ENCODE results near the gene GUK1. TPM values are rescaled to one million over a fixed set of nuclear protein-coding genes. Genes with fewer than 3 reads are reported as not detected.

Gene GUK1
- total and polyA plus RNA-seq, 2 of the 4 experiments (the other 2 are of a cell fraction): 465 to 548 TPM

- H2BK120ac ChIP-seq (ENCODE audit: low read depth, low read length): no peak overlapping the region
Measured at GRCh38 chr1:228112167-228112566, 27.9 kb upstream of the GUK1 start.

More at GRCh38 chr1:228112167-228112566, 27.9 kb upstream of the GUK1 start:
- TF ChIP-seq RFX5 (IDR thresholded peaks at IDR 0.05; ENCODE audit: low read depth, low read length) (no peak), USF2 (IDR thresholded peaks at IDR 0.05; ENCODE audit: low read depth, low read length) (no peak), BHLHE40 (IDR thresholded peaks at IDR 0.05; ENCODE audit: low read depth, low read length) (no peak), MAZ (IDR thresholded peaks at IDR 0.05; ENCODE audit: borderline replicate concordance, low read depth, low read length) (no peak), CTCF (conservative IDR thresholded peaks at IDR 0.05; ENCODE audit: low read depth, low read length) (no peak), SMC3 (IDR thresholded peaks at IDR 0.05; ENCODE audit: low read depth, low read length) (no peak), MAFK (IDR thresholded peaks at IDR 0.05; ENCODE audit: low read depth, low read length) (no peak), NFE2L2 (IDR thresholded peaks at IDR 0.05; ENCODE audit: low read depth, low read length) (no peak), POLR2A (IDR thresholded peaks at IDR 0.05; ENCODE audit: low read depth, low read length) (no peak), CHD1 (IDR thresholded peaks at IDR 0.05; ENCODE audit: low read depth, low read length) (no peak), RAD21 (IDR thresholded peaks at IDR 0.05; ENCODE audit: low read length) (no peak)
- peaks cover 3% of the 10 kb centered on the region for H3K4me1 ChIP-seq (ENCODE audit: control insufficient read depth, insufficient read depth, low read length)
- H3K9ac ChIP-seq (ENCODE audit: low read depth, low read length): no peak overlapping the region
- H2BK5ac ChIP-seq (ENCODE audit: low read depth, low read length, poor library complexity, severe bottlenecking): no peak overlapping the region
- no peak overlapping the region for H3K56ac ChIP-seq (ENCODE audit: extremely low read depth, insufficient read depth, low read length)
- dilution Hi-C loops (cut with HindIII; ENCODE audit: low sequenced_read_pairs, unreplicated experiment): no loop called here
- no peak overlapping the region for H3K27ac ChIP-seq (ENCODE audit: insufficient read depth, low read length)
- no peak overlapping the region for H4K91ac ChIP-seq (ENCODE audit: insufficient read depth, low read depth, low read length)
- no peaks in the 10 kb centered on the region for H3K9me1 ChIP-seq (ENCODE audit: insufficient read depth, low read length)
- no peak overlapping the region for H3K4me2 ChIP-seq (ENCODE audit: low read depth, low read length)
- DNase-seq (no peak), ATAC-seq (ENCODE audit: low read depth) (no peak)
- no peak overlapping the region for H2BK20ac ChIP-seq (ENCODE audit: low read depth, low read length)
- CTCF ChIA-PET: interaction anchor here (1.4 kb wide), 1 partner anchor 19 kb away, joined by 5 read pairs; no protein-coding TSS in a partner anchor
- no peaks in the 10 kb centered on the region for H3K9me3 ChIP-seq (ENCODE audit: control insufficient read depth, insufficient read depth, low read length)
- H3K79me1 ChIP-seq (ENCODE audit: low read depth in 1 of 2, low read length in 2 of 2): peaks cover 11 to 32% of the 10 kb centered on the region in 2 experiments; a peak in 3 of 4 replicates
- no peak overlapping the region for H3K4me3 ChIP-seq (ENCODE audit: insufficient read depth, low read depth, low read length)
- no peak overlapping the region for H3K4ac ChIP-seq (ENCODE audit: low read depth, low read length)
- H2AK9ac ChIP-seq (replicated peaks; ENCODE audit: low read depth, low read length, poor library complexity): no peak overlapping the region
- no peak overlapping the region for H3K23ac ChIP-seq (ENCODE audit: low read depth, low read length)
- no peak overlapping the region for H3K14ac ChIP-seq (replicated peaks; ENCODE audit: low read depth, low read length)
- no peaks in the 10 kb centered on the region for H4K20me1 ChIP-seq (ENCODE audit: insufficient read depth, low read length)
- no peak overlapping the region for H3K18ac ChIP-seq (ENCODE audit: low read depth, low read length)
- H2BK15ac ChIP-seq (ENCODE audit: low read depth, low read length): no peak overlapping the region
- intact Hi-C loops (cut with micrococcal nuclease): no loop called here
- in situ Hi-C loops (cut with MboI; ENCODE audit: low sequenced_read_pairs): no loop called here
- H2AK5ac ChIP-seq (ENCODE audit: low read depth, low read length): no peak overlapping the region
- no peak overlapping the region for H2AFZ ChIP-seq (replicated peaks; ENCODE audit: low read length, poor library complexity)
- no TSS peak for BruUV-seq (replicated peaks)
- no peaks in the 10 kb centered on the region for H3K27me3 ChIP-seq (ENCODE audit: control insufficient read depth, insufficient read depth, low read length)
- no peak overlapping the region for H4K8ac ChIP-seq (ENCODE audit: low read depth in 2 of 2, low read length in 2 of 2)
- H3K36me3 ChIP-seq (ENCODE audit: control insufficient read depth, insufficient read depth, low read length): peaks cover 4% of the 10 kb centered on the region; the same call in 1 of the 2 replicates
- 100% methylated on average over 1 of the region's 7 CpGs; no CpG with 5 or more reads in 1 of the 2 experiments for WGBS, 2 experiments (ENCODE audit: extremely low coverage in 2 of 2, insufficient read length in 1 of 2)
- no peak overlapping the region for H4K5ac ChIP-seq (ENCODE audit: low read depth, low read length)
- POLR2A ChIA-PET (ENCODE audit: unreplicated experiment): interaction anchor here (0.7 kb wide), 1 partner anchor 23 kb away, joined by 3 read pairs; no protein-coding TSS in a partner anchor
